Endothelial cell of umbilical vein (primary cell): ENCODE data around the gene CRELD1. TPM values are rescaled to one million over a fixed set of nuclear protein-coding genes. Genes with fewer than 3 reads are reported as not detected.

ENCODE experiments used
- BruUV-seq: library from RNA; stranded (reverse); fragments of 400-500 nt; replicated peaks from 2 replicates; lab custom pipeline; 2021; lab: Mats Ljungman, UMichigan
- CTCF ChIA-PET: fragments of 300-600, 350-600 bp; sonication (Branson Sonifier 250); formaldehyde crosslinking; loops from one replicate; lab custom pipeline; 2021; ENCODE audit warnings: antibody characterized with exemption, inconsistent platforms; lab: Charles Lee
- POLR2A ChIA-PET: fragments of 300-600, 350-600 bp; sonication (Branson Sonifier 250); formaldehyde crosslinking; loops from one replicate; lab custom pipeline; 2021; ENCODE audit warnings: antibody characterized with exemption, inconsistent platforms; lab: Charles Lee
- DNase-seq: peaks from one replicate; pipeline ENCODE4 v3.0.0-alpha.2; 2011; ENCODE audit warnings: low read depth, low spot score
- FAIRE-seq: peaks from 2 replicates; lab custom pipeline; 2011; peaks lifted over from hg19 to GRCh38; lab: Jason Lieb, UNC
- H2AFZ ChIP-seq: 2 replicates; pipeline ENCODE4 v1.6.0; 2012; ENCODE audit warnings: low read depth, low read length, control low read depth, inconsistent platforms
- H3K27ac ChIP-seq: 2 replicates; pipeline ENCODE4 v1.5.1; 2011; ENCODE audit warnings: low read depth, mild to moderate bottlenecking, control low read depth, low read length, moderate library complexity; ENCODE audit not compliant: insufficient read depth
- H3K27me3 ChIP-seq, 2 experiments: 2 replicates each; pipeline versions ENCODE4 v1.6.0 to v1.6.1; 2011; ENCODE audit warnings: low read length in 2 of 2, mixed read lengths in 1 of 2; ENCODE audit not compliant: control insufficient read depth in 2 of 2, insufficient read depth in 2 of 2
- H3K36me3 ChIP-seq, 2 experiments: 2 replicates in 1 of 2; 3 replicates in 1 of 2; pipeline ENCODE4 v1.5.1; 2011; ENCODE audit warnings: low read length in 2 of 2, mild to moderate bottlenecking in 1 of 2, moderate library complexity in 1 of 2; ENCODE audit not compliant: control insufficient read depth in 2 of 2, insufficient read depth in 2 of 2; ENCODE audit errors: extremely low read depth in 1 of 2
- H3K4me1 ChIP-seq: 3 replicates; pipeline ENCODE4 v1.5.1; 2011; ENCODE audit warnings: mild to moderate bottlenecking, low read length; ENCODE audit not compliant: control insufficient read depth, insufficient read depth; ENCODE audit errors: extremely low read depth
- H3K4me2 ChIP-seq: 2 replicates; pipeline ENCODE4 v1.6.1; 2011; ENCODE audit warnings: low read length, control low read depth, mixed read lengths; ENCODE audit not compliant: insufficient read depth
- H3K4me3 ChIP-seq, 3 experiments: fragments of 200-600 bp in 1 of 3; sonication (generic), shearing (Covaris generic) in 1 of 3; replicated peaks in 1 of 3; 2 replicates each; pipeline ENCODE4 v1.5.1; 2011 to 2016; ENCODE audit warnings: control low read depth in 3 of 3, low read length in 3 of 3, mild to moderate bottlenecking in 2 of 3, inconsistent platforms in 1 of 3, low read depth in 1 of 3, moderate library complexity in 1 of 3; ENCODE audit not compliant: insufficient read depth in 1 of 3
- H3K79me2 ChIP-seq: 2 replicates; pipeline ENCODE4 v1.6.0; 2012; ENCODE audit warnings: low read length, inconsistent platforms; ENCODE audit not compliant: control insufficient read depth, insufficient read depth
- H3K9ac ChIP-seq: replicated peaks from 2 replicates; pipeline ENCODE3; 2011; ENCODE audit warnings: low read length, control low read depth; ENCODE audit not compliant: insufficient read depth; ENCODE audit errors: extremely low read depth
- H3K9me1 ChIP-seq: replicated peaks from 3 replicates; pipeline ENCODE4 v1.6.0; 2011; ENCODE audit warnings: mild to moderate bottlenecking, low read length; ENCODE audit not compliant: control insufficient read depth, insufficient read depth; ENCODE audit errors: extremely low read depth
- H3K9me3 ChIP-seq: replicated peaks from 2 replicates; pipeline ENCODE4 v1.5.1; 2012; ENCODE audit warnings: low read length, inconsistent platforms; ENCODE audit not compliant: control insufficient read depth, insufficient read depth
- H4K20me1 ChIP-seq: replicated peaks from 2 replicates; pipeline ENCODE3; 2011; ENCODE audit warnings: mild to moderate bottlenecking, low read length; ENCODE audit not compliant: control insufficient read depth, insufficient read depth; ENCODE audit errors: extremely low read depth
- EZH2 ChIP-seq: IDR thresholded peaks from 2 replicates; pipeline ENCODE4 v1.6.1; 2012; ENCODE audit warnings: borderline replicate concordance, low read depth, mild to moderate bottlenecking, moderate library complexity, low read length, inconsistent platforms; ENCODE audit not compliant: severe bottlenecking
- FOS ChIP-seq: IDR thresholded peaks from 2 replicates; pipeline ENCODE4 v1.6.1; 2011; ENCODE audit warnings: mild to moderate bottlenecking, low read length, moderate library complexity, borderline replicate concordance; ENCODE audit not compliant: insufficient read depth
- GATA2 ChIP-seq: IDR thresholded peaks from 2 replicates; pipeline ENCODE4 v1.7.0; 2011; ENCODE audit warnings: low read depth, mild to moderate bottlenecking, moderate library complexity, mixed read lengths, low read length; ENCODE audit not compliant: insufficient read length, insufficient read depth
- JUN ChIP-seq: IDR thresholded peaks from 2 replicates; pipeline ENCODE4 v1.6.1; 2011; ENCODE audit warnings: borderline replicate concordance, low read depth; ENCODE audit not compliant: insufficient read length, insufficient read depth
- MAX ChIP-seq: IDR thresholded peaks from 2 replicates; pipeline ENCODE4 v1.6.1; 2011; ENCODE audit not compliant: insufficient read depth, insufficient read length
- MYC ChIP-seq: IDR thresholded peaks from one replicate; pipeline ENCODE4 v1.6.1; 2011; ENCODE audit warnings: mild to moderate bottlenecking, low read depth, low read length
- POLR2A ChIP-seq: IDR thresholded peaks from 2 replicates; pipeline ENCODE4 v1.6.1; 2012; ENCODE audit warnings: low read depth, mild to moderate bottlenecking, control low read depth, low read length
- POLR2AphosphoS5 ChIP-seq: IDR thresholded peaks from 2 replicates; pipeline ENCODE4 v1.6.1; 2012; ENCODE audit warnings: low read depth, mild to moderate bottlenecking, control low read depth, low read length, moderate library complexity; ENCODE audit not compliant: insufficient read depth
- dilution Hi-C: fragments of 300-500 bp; cut with MboI; formaldehyde crosslinking; loops from one replicate; pipeline ENCODE4 v1.15.0; 2019; ENCODE audit warnings: low sequenced_read_pairs; ENCODE audit not compliant: extremely low pct_ligation_motif_present
- intact Hi-C: fragments of 100-400 bp; cut with micrococcal nuclease; formaldehyde crosslinking; loops from one replicate; pipeline ENCODE4 v1.10.0; 2022
- polyA plus RNA-seq, 4 experiments: library from polyadenylated mRNA; depleted of rRNA in 3 of 4; stranded (reverse) in 3 of 4; unstranded in 1 of 4; fragments of >200 nt; gene quantifications; 2 replicates each; pipeline versions ENCODE4 v1.2.1 to v1.2.3, GENCODE V29; 2011 to 2012; ENCODE audit warnings: missing spikeins in 1 of 4
- total RNA-seq: library from RNA; stranded (reverse); gene quantifications from 2 replicates; pipeline ENCODE4 v1.2.3, GENCODE V29; 2021
- TF ChIP-seq, protein P1 (sequence below), 2 donors: IDR thresholded peaks; 1 replicate in 1 of 2; 2 replicates in 1 of 2; pipeline ENCODE4 v1.5.1; 2011; ENCODE audit warnings: low read length in 2 of 2, mild to moderate bottlenecking in 2 of 2, moderate library complexity in 2 of 2, control low read depth in 1 of 2, inconsistent platforms in 1 of 2, low read depth in 1 of 2; ENCODE audit not compliant: insufficient read depth in 1 of 2; ENCODE audit errors: extremely low read depth in 1 of 2

Gene CRELD1
- total and polyA plus RNA-seq, 2 donors (not counting 3 experiments of a cell fraction or from before 2014, with no cell fraction given), result 21.6 to 43.9 TPM

DNA sequence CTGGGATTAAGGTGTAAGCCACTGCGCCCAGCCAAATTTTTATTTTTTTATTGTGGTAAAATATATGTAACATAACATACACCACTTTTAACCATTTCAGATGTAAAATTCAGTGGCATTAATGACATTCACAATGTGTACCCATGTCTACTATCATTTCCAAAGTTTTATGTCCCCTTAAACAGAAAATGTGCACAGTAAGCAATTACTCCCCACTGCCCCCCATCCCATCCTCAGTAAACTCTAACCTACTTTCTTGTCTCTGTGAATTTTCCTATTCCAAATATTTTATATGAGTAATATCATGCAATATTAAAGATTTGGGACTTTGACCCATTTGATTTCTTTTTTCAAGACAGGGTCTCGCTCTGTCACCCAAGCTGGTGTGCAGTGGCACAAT, 33.2 kb downstream of the CRELD1 start:
- FAIRE-seq, result no peak
- no peaks in the 10 kb centered on the region for H4K20me1 ChIP-seq
- H3K27me3 ChIP-seq, result no peaks in the 10 kb centered on the region
- no peak overlapping the region for H2AFZ ChIP-seq
- no peak for TF ChIP-seq POLR2A
- no peak for TF ChIP-seq JUN
- no peak for TF ChIP-seq POLR2AphosphoS5
- no peak for TF ChIP-seq GATA2
- TF ChIP-seq MAX, result no peak
- TF ChIP-seq EZH2, result no peak
- no peak for TF ChIP-seq FOS
- TF ChIP-seq MYC, result no peak
- TF ChIP-seq, protein P1, sequence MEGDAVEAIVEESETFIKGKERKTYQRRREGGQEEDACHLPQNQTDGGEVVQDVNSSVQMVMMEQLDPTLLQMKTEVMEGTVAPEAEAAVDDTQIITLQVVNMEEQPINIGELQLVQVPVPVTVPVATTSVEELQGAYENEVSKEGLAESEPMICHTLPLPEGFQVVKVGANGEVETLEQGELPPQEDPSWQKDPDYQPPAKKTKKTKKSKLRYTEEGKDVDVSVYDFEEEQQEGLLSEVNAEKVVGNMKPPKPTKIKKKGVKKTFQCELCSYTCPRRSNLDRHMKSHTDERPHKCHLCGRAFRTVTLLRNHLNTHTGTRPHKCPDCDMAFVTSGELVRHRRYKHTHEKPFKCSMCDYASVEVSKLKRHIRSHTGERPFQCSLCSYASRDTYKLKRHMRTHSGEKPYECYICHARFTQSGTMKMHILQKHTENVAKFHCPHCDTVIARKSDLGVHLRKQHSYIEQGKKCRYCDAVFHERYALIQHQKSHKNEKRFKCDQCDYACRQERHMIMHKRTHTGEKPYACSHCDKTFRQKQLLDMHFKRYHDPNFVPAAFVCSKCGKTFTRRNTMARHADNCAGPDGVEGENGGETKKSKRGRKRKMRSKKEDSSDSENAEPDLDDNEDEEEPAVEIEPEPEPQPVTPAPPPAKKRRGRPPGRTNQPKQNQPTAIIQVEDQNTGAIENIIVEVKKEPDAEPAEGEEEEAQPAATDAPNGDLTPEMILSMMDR (IDR thresholded peaks at IDR 0.05; ENCODE audit: extremely low read depth in 1 of 2, insufficient read depth in 1 of 2, low read depth in 1 of 2, low read length in 2 of 2), result no peak
- CTCF ChIA-PET, result no interaction called here
- intact Hi-C loops, result no loop called here
- H3K4me3 ChIP-seq, result no peak overlapping the region
- POLR2A ChIA-PET, result no interaction called here
- H3K9ac ChIP-seq, result no peak overlapping the region
- H3K79me2 ChIP-seq, result no peaks in the 10 kb centered on the region
- no peak overlapping the region for H3K27ac ChIP-seq
- H3K36me3 ChIP-seq, result peaks cover 11 to 14% of the 10 kb centered on the region in 2 experiments
- no peak overlapping the region for H3K4me2 ChIP-seq
- no peaks in the 10 kb centered on the region for H3K9me3 ChIP-seq
- no TSS peak for BruUV-seq
- dilution Hi-C loops, result no loop called here
- H3K9me1 ChIP-seq, result no peaks in the 10 kb centered on the region
- DNase-seq, result no peak
- peaks cover 16% of the 10 kb centered on the region for H3K4me1 ChIP-seq
